H1 (cell line): ENCODE measurements around the gene RELT. TPM values are rescaled to one million over a fixed set of nuclear protein-coding genes. Genes with fewer than 3 reads are reported as not detected.

Experiments
- CTCF ChIA-PET: fragments of 300-600 bp; sonication (Branson Sonifier 250); formaldehyde crosslinking; loops from one replicate; lab custom pipeline; 2021; ENCODE audit not compliant: partially characterized antibody; lab: Charles Lee
- POLR2A ChIA-PET: fragments of 300-600 bp; sonication (Branson Sonifier 250); formaldehyde crosslinking; loops from one replicate; lab custom pipeline; 2021; ENCODE audit warnings: inconsistent platforms; ENCODE audit not compliant: partially characterized antibody; lab: Charles Lee
- DNase-seq, 2 experiments: peaks; one replicate each; pipeline versions ENCODE4 v3.0.0 to v3.0.0-alpha.2; 2010 to 2022; ENCODE audit warnings: low spot score in 2 of 2, low read depth in 1 of 2, mixed read lengths in 1 of 2
- FAIRE-seq: peaks from 2 replicates; lab custom pipeline; 2011; peaks lifted over from hg19 to GRCh38; lab: Jason Lieb, UNC
- H2AFZ ChIP-seq: 2 replicates; pipeline ENCODE4 v1.8.1; 2012; ENCODE audit warnings: low read length, inconsistent platforms
- H2AK5ac ChIP-seq: 2 replicates; pipeline ENCODE4 v1.6.1; 2013; ENCODE audit warnings: low read depth, low read length
- H2BK120ac ChIP-seq: replicated peaks from 2 replicates; pipeline ENCODE3; 2013; ENCODE audit warnings: low read depth, low read length, inconsistent platforms
- H2BK12ac ChIP-seq: 2 replicates; pipeline ENCODE4 v1.6.1; 2013; ENCODE audit warnings: low read depth, low read length
- H2BK15ac ChIP-seq: 2 replicates; pipeline ENCODE4 v1.6.1; 2013; ENCODE audit warnings: low read length
- H2BK20ac ChIP-seq: 2 replicates; pipeline ENCODE4 v1.6.1; 2013; ENCODE audit warnings: low read length
- H2BK5ac ChIP-seq: 2 replicates; pipeline ENCODE4 v1.6.1; 2013; ENCODE audit warnings: low read depth, low read length
- H3K14ac ChIP-seq: 2 replicates; pipeline ENCODE4 v1.6.1; 2013; ENCODE audit warnings: inconsistent platforms; ENCODE audit not compliant: insufficient read length
- H3K18ac ChIP-seq: 2 replicates; pipeline ENCODE4 v1.6.1; 2013; ENCODE audit warnings: low read length; ENCODE audit errors: extremely low read depth
- H3K23ac ChIP-seq: 2 replicates; pipeline ENCODE4 v1.6.1; 2013; ENCODE audit warnings: inconsistent platforms; ENCODE audit not compliant: insufficient read length
- H3K23me2 ChIP-seq: 2 replicates; pipeline ENCODE4 v1.6.1; 2013; ENCODE audit warnings: low read depth, low read length
- H3K27ac ChIP-seq: 2 replicates; pipeline ENCODE4 v1.6.1; 2011; ENCODE audit warnings: low read depth, low read length, inconsistent platforms
- H3K27me3 ChIP-seq, 4 experiments: replicated peaks in 1 of 4; 1 replicate in 1 of 4; 2 replicates in 3 of 4; pipeline versions ENCODE4 v1.6.1 to v1.8.1; 2011 to 2013; ENCODE audit warnings: low read length in 3 of 4, mild to moderate bottlenecking in 3 of 4, inconsistent platforms in 2 of 4, mixed read lengths in 2 of 4, moderate library complexity in 1 of 4; ENCODE audit not compliant: control insufficient read depth in 3 of 4, insufficient read depth in 3 of 4; ENCODE audit errors: extremely low read depth in 1 of 4
- H3K36me3 ChIP-seq, 4 experiments: 2 replicates each; pipeline versions ENCODE4 v1.6.1 to v1.8.1; 2011 to 2013; ENCODE audit warnings: mild to moderate bottlenecking in 4 of 4, low read length in 3 of 4, moderate library complexity in 2 of 4, control low read depth in 1 of 4, inconsistent platforms in 1 of 4; ENCODE audit not compliant: insufficient read depth in 4 of 4, control insufficient read depth in 2 of 4
- H3K4ac ChIP-seq: replicated peaks from 2 replicates; pipeline ENCODE3; 2013; ENCODE audit warnings: low read length, low read depth, mixed read lengths, inconsistent platforms; ENCODE audit not compliant: insufficient read length
- H3K4me1 ChIP-seq, 4 experiments: replicated peaks in 1 of 4; 1 replicate in 1 of 4; 2 replicates in 3 of 4; pipeline versions ENCODE4 v1.6.1 to v1.8.1; 2011 to 2013; ENCODE audit warnings: low read length in 3 of 4, inconsistent platforms in 2 of 4, mixed read lengths in 1 of 4; ENCODE audit not compliant: insufficient read depth in 4 of 4, control insufficient read depth in 3 of 4
- H3K4me2 ChIP-seq, 2 experiments: 2 replicates each; pipeline versions ENCODE4 v1.6.1 to v1.8.1; 2011 to 2013; ENCODE audit warnings: low read depth in 2 of 2, low read length in 2 of 2, control low read depth in 1 of 2, inconsistent platforms in 1 of 2, mild to moderate bottlenecking in 1 of 2; ENCODE audit not compliant: insufficient read depth in 1 of 2
- H3K4me3 ChIP-seq, 4 experiments: fragments of 200-600, 300-600 bp in 1 of 4; sonication (generic), shearing (Covaris generic), sonication (Bioruptor Twin) in 1 of 4; 2 replicates each; pipeline versions ENCODE4 v1.5.1 to v1.8.1; 2011 to 2016; ENCODE audit warnings: low read length in 4 of 4, low read depth in 3 of 4, control low read depth in 2 of 4, inconsistent platforms in 2 of 4, mild to moderate bottlenecking in 2 of 4, mixed read lengths in 1 of 4, moderate library complexity in 1 of 4; ENCODE audit not compliant: insufficient read depth in 2 of 4; ENCODE audit errors: extremely low read depth in 1 of 4
- H3K56ac ChIP-seq: replicated peaks from 2 replicates; pipeline ENCODE3; 2013; ENCODE audit warnings: low read depth, mild to moderate bottlenecking, mixed read lengths, low read length, inconsistent platforms; ENCODE audit not compliant: insufficient read length
- H3K79me1 ChIP-seq: 2 replicates; pipeline ENCODE4 v1.6.1; 2013; ENCODE audit warnings: low read depth, low read length, control low read depth
- H3K79me2 ChIP-seq, 2 experiments: 2 replicates each; pipeline versions ENCODE4 v1.6.1 to v1.8.1; 2012 to 2013; ENCODE audit warnings: low read length in 2 of 2, mild to moderate bottlenecking in 2 of 2, inconsistent platforms in 1 of 2; ENCODE audit not compliant: insufficient read depth in 2 of 2, control insufficient read depth in 1 of 2
- H3K9ac ChIP-seq, 4 experiments: replicated peaks in 1 of 4; 1 replicate in 1 of 4; 2 replicates in 3 of 4; pipeline versions ENCODE4 v1.6.1 to v1.8.1; 2011 to 2013; ENCODE audit warnings: low read depth in 3 of 4, low read length in 3 of 4, control low read depth in 2 of 4, mild to moderate bottlenecking in 2 of 4, moderate library complexity in 2 of 4, inconsistent platforms in 1 of 4; ENCODE audit errors: extremely low read depth in 1 of 4
- H3K9me3 ChIP-seq, 2 experiments: 2 replicates each; pipeline versions ENCODE4 v1.6.1 to v1.8.1; 2012 to 2013; ENCODE audit warnings: mild to moderate bottlenecking in 2 of 2, moderate library complexity in 2 of 2, control low read depth in 1 of 2, inconsistent platforms in 1 of 2, low read depth in 1 of 2, low read length in 1 of 2, mixed read lengths in 1 of 2; ENCODE audit not compliant: insufficient read depth in 2 of 2
- H4K20me1 ChIP-seq, 2 experiments: replicated peaks in 1 of 2; 2 replicates each; pipeline versions ENCODE3 to v1.8.1; 2011 to 2013; ENCODE audit warnings: inconsistent platforms in 2 of 2, low read length in 2 of 2, mild to moderate bottlenecking in 1 of 2; ENCODE audit not compliant: insufficient read depth in 2 of 2, control insufficient read depth in 1 of 2
- H4K5ac ChIP-seq: 2 replicates; pipeline ENCODE4 v1.6.1; 2013; ENCODE audit warnings: low read length, low read depth, mixed read lengths, inconsistent platforms; ENCODE audit not compliant: insufficient read length
- H4K8ac ChIP-seq: 2 replicates; pipeline ENCODE4 v1.8.0; 2013; ENCODE audit warnings: mild to moderate bottlenecking, moderate library complexity, low read length, inconsistent platforms; ENCODE audit not compliant: insufficient read depth; ENCODE audit errors: extremely low read depth
- H4K91ac ChIP-seq: replicated peaks from 2 replicates; pipeline ENCODE3; 2013; ENCODE audit warnings: low read length, mixed read lengths, inconsistent platforms; ENCODE audit not compliant: insufficient read length
- KDM4A ChIP-seq: IDR thresholded peaks from one replicate; pipeline ENCODE4 v1.7.1; 2012; ENCODE audit warnings: low read depth, mild to moderate bottlenecking, moderate library complexity, low read length, inconsistent platforms; ENCODE audit not compliant: severe bottlenecking
- SP1 ChIP-seq: IDR thresholded peaks from 2 replicates; pipeline ENCODE4 v1.6.1; 2011; ENCODE audit warnings: low read depth, low read length
- WGBS, 2 experiments: shearing (Covaris generic) in 1 of 2; methylation state at CpG; one replicate each; pipeline versions ENCODE4 v1.1.6 to v1.1.7; 2013 to 2015; ENCODE audit warnings: low lambda C conversion rate in 2 of 2, mixed read lengths in 2 of 2, inconsistent platforms in 1 of 2, low coverage in 1 of 2, missing lambda C conversion rate in 1 of 2; ENCODE audit not compliant: insufficient replicate concordance in 2 of 2, insufficient coverage in 1 of 2, insufficient read length in 1 of 2; ENCODE audit errors: extremely low coverage in 1 of 2, missing lambda C conversion rate in 1 of 2; 5-methylcytosine and 5-hydroxymethylcytosine counted together
- polyA plus RNA-seq, 7 experiments: library from polyadenylated mRNA; depleted of rRNA in 3 of 7; stranded (reverse) in 5 of 7; unstranded in 2 of 7; fragments of >200 nt in 5 of 7; fragments of 200-250 nt in 2 of 7; gene quantifications; 1 replicate in 5 of 7; 2 replicates in 1 of 7; 4 replicates in 1 of 7; pipeline versions ENCODE4 v1.2.1 to v1.2.3, GENCODE V29; 2011 to 2013; ENCODE audit warnings: missing spikeins in 2 of 7, mixed read lengths in 2 of 7
- total RNA-seq: library from RNA; stranded (reverse); fragmentation: NEBNext Ultra II Directional; extraction: Animal tissue kit (Norgen Biotek cat#: 25700); gene quantifications from 2 replicates; pipeline ENCODE4 v1.2.1, GENCODE V29; 2021

Gene RELT
- total and polyA plus RNA-seq, 2 of the 8 experiments (the other 6 are each of a cell fraction or from before 2014, with no cell fraction given) = 3.4 to 5.7 TPM

- no peak overlapping the region for H4K8ac ChIP-seq
- no peaks in the 10 kb centered on the region for H3K9me3 ChIP-seq
- ChIA-PET CTCF (interaction anchor here (0.8 to 59.1 kb wide), 10 partner anchors 1 to 313 kb away, joined by 3 to 1456 read pairs (median 20); partner anchors contain the start of gene RELT), POLR2A (no interaction called here)
- no peak overlapping the region for H3K9ac ChIP-seq
- H3K4me1 ChIP-seq = peaks cover 0 to 1% (median 0%) of the 10 kb centered on the region in 4 experiments; a peak in 3 of 7 replicates
- H4K20me1 ChIP-seq = peaks cover 6 to 23% of the 10 kb centered on the region in 2 experiments
- WGBS, 2 experiments = 79% methylated on average over 5 of the region's 5 CpGs; no CpG with 5 or more reads in 1 of the 2 experiments
- H2AFZ ChIP-seq = no peak overlapping the region
- no peak overlapping the region for H4K91ac ChIP-seq
- H4K5ac ChIP-seq = no peak overlapping the region
- H3K18ac ChIP-seq = no peak overlapping the region
- H3K79me2 ChIP-seq = no peaks in the 10 kb centered on the region
- no peak overlapping the region for H2BK20ac ChIP-seq
- H3K79me1 ChIP-seq = peaks cover 3% of the 10 kb centered on the region; the same call in 1 of the 2 replicates
- no peak overlapping the region for H3K27ac ChIP-seq
- no peak overlapping the region for H2BK120ac ChIP-seq
- H2AK5ac ChIP-seq = no peak overlapping the region
- H3K23ac ChIP-seq = no peak overlapping the region
- no peaks in the 10 kb centered on the region for H3K23me2 ChIP-seq
- FAIRE-seq (no peak), DNase-seq (no peak)
- peaks cover 0 to 4% (median 2%) of the 10 kb centered on the region in 4 experiments; a peak in 3 of 7 replicates for H3K27me3 ChIP-seq
- no peak overlapping the region for H2BK5ac ChIP-seq
- H3K4ac ChIP-seq = no peak overlapping the region
- H2BK15ac ChIP-seq = no peak overlapping the region
- no peak overlapping the region for H2BK12ac ChIP-seq
- no peak overlapping the region for H3K4me2 ChIP-seq
- no peak overlapping the region for H3K56ac ChIP-seq
- no peaks in the 10 kb centered on the region for H3K36me3 ChIP-seq
- no peak overlapping the region for H3K4me3 ChIP-seq
- H3K14ac ChIP-seq = no peak overlapping the region
- no peak for TF ChIP-seq KDM4A
- TF ChIP-seq SP1 = no peak
Observed at GRCh38 chr11:73348838-73349237, 27.4 kb upstream of the RELT start.
